NAMALWA (cell line): ENCODE data around the gene KCNJ6.
"Not testable (repeated sequence)": the region's sequence is repeated elsewhere in the genome, so short reads cannot be mapped to it uniquely, and the experiment has no call there.

Experiments
- DNase-seq: peaks from one replicate; pipeline ENCODE4 v3.0.0-alpha.2; 2015; ENCODE audit warnings: low spot score

Gene KCNJ6

GRCh38 chr21:37595944-37596343 lies 320.3 kb downstream of the KCNJ6 start:
- no peak for DNase-seq

- DNase-seq, result no peak
These were observed 321.7 kb downstream of the KCNJ6 start for GRCh38 chr21:37594472-37594951.

- no peak for DNase-seq
These were observed 322.4 kb downstream of the KCNJ6 start for GRCh38 chr21:37593740-37594471.

- DNase-seq, result no peak
These were observed 323.2 kb downstream of the KCNJ6 start for GRCh38 chr21:37593015-37593414.

- no peak for DNase-seq
These were observed 323.8 kb downstream of the KCNJ6 start for GRCh38 chr21:37592496-37592895.

GRCh38 chr21:37591994-37592393 lies 324.3 kb downstream of the KCNJ6 start:
- not testable (repeated sequence) for DNase-seq

GRCh38 chr21:37590836-37591235 lies 325.4 kb downstream of the KCNJ6 start:
- not testable (repeated sequence) for DNase-seq

- not testable (repeated sequence) for DNase-seq
These were observed 327.6 kb downstream of the KCNJ6 start for GRCh38 chr21:37588644-37589043.

GRCh38 chr21:37587635-37588177 lies 328.6 kb downstream of the KCNJ6 start:
- DNase-seq, result no peak

- DNase-seq, result no peak
These were observed 329.1 kb downstream of the KCNJ6 start for GRCh38 chr21:37587203-37587602.

GRCh38 chr21:37582590-37582989 lies 333.7 kb downstream of the KCNJ6 start:
- DNase-seq, result peak; percentile 47

- no peak for DNase-seq
These were observed 335.6 kb downstream of the KCNJ6 start for GRCh38 chr21:37580666-37581065.

- DNase-seq, result no peak
These were observed 336.9 kb downstream of the KCNJ6 start for GRCh38 chr21:37579356-37579755.

- DNase-seq, result no peak
These were observed 337.7 kb downstream of the KCNJ6 start for GRCh38 chr21:37578471-37579126.

GRCh38 chr21:37576929-37577328 lies 339.3 kb downstream of the KCNJ6 start:
- DNase-seq, result not testable (repeated sequence)

- no peak for DNase-seq
These were observed 340.7 kb downstream of the KCNJ6 start for GRCh38 chr21:37575580-37575979.

GRCh38 chr21:37574751-37575150 lies 341.5 kb downstream of the KCNJ6 start:
- DNase-seq, result no peak

- DNase-seq, result no peak
These were observed 341.9 kb downstream of the KCNJ6 start for GRCh38 chr21:37574316-37574715.

- no peak for DNase-seq
These were observed 344.8 kb downstream of the KCNJ6 start for GRCh38 chr21:37571442-37571841.

- DNase-seq, result no peak
These were observed 347.3 kb downstream of the KCNJ6 start for GRCh38 chr21:37568916-37569315.

GRCh38 chr21:37568415-37568814 lies 347.8 kb downstream of the KCNJ6 start:
- DNase-seq, result no peak

GRCh38 chr21:37566790-37567615 lies 349.3 kb downstream of the KCNJ6 start:
- DNase-seq, result no peak
